ENCODE results near the gene BHLHE23.

The BHLHE23 gene

GRCh38 chr20:62958388-62959100 lies 48.2 kb downstream of the BHLHE23 start:
- DNase-seq, result no peak

GRCh38 chr20:62957136-62958117 lies 49.3 kb downstream of the BHLHE23 start:
- no peak for DNase-seq

DNA sequence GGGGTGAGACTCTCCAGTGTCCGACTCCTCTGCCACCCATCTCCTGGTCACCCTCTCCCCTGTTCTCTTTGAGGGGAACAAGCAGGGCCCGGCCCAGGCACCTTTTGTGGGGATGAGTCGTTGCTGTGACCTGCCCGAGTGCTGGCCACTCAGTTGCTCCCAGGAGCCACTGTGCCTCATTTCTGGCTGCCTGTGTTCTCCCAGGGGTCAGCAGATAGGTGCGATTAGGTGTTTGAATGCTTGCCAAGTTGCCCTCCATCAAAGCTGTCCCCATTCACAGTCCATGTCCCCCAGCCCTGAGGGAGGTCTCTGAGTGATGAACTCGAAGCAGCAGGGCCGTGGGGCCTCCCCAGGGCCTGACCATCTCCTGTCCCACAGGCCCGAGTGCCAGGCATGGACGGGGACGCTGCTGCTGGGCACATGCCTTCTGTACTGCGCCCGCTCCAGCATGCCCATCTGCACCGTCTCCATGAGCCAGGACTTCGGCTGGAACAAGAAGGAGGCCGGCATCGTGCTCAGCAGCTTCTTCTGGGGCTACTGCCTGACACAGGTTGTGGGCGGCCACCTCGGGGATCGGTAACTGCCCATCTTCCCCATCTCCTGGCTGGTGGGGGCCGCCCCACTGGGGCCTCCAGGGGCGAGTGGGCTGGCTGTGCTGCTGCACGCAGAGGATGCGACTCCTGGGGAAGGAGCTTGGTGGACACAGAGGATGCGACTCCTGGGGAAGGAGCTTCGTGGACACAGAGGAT lies 50.2 kb downstream of the BHLHE23 start:
- no peak for DNase-seq
